Astrocyte of the cerebellum (primary cell): ENCODE measurements around the gene SKOR1.

Source experiments
- DNase-seq: peaks from one replicate; pipeline ENCODE4 v3.0.0-alpha.2; 2011; ENCODE audit warnings: low read depth
- H3K4me3 ChIP-seq: 2 replicates; pipeline ENCODE4 v1.5.1; 2011; ENCODE audit warnings: mild to moderate bottlenecking, low read depth, low read length, moderate library complexity
- CTCF ChIP-seq: IDR thresholded peaks from 2 replicates; pipeline ENCODE4 v1.5.1; 2012; ENCODE audit warnings: low read length, low read depth, moderate library complexity, mild to moderate bottlenecking; ENCODE audit errors: missing control alignments
- in situ Hi-C: cut with HindIII; loops from 2 replicates; pipeline ENCODE4 v1.10.0; 2017; ENCODE audit warnings: low sequenced_read_pairs

Gene SKOR1

GRCh38 chr15:67794832-67795574 is 30.3 kb upstream of the SKOR1 start:
- H3K4me3 ChIP-seq = no peak overlapping the region
- TF ChIP-seq CTCF = no peak
- DNase-seq = no peak
- in situ Hi-C loops = no loop called here

- no peak for DNase-seq
- TF ChIP-seq CTCF = no peak
- H3K4me3 ChIP-seq = no peak overlapping the region
- in situ Hi-C loops = no loop called here
These were observed 28.8 kb upstream of the SKOR1 start for GRCh38 chr15:67796196-67797127.

- no peak for TF ChIP-seq CTCF
- H3K4me3 ChIP-seq = no peak overlapping the region
- in situ Hi-C loops = no loop called here
- no peak for DNase-seq
These were observed 25.5 kb upstream of the SKOR1 start for GRCh38 chr15:67799801-67800205.

- DNase-seq = no peak
- no peak for TF ChIP-seq CTCF
- H3K4me3 ChIP-seq = no peak overlapping the region
- in situ Hi-C loops = no loop called here
These were observed 24.2 kb upstream of the SKOR1 start for GRCh38 chr15:67801142-67801541.

- no peak for TF ChIP-seq CTCF
- in situ Hi-C loops = no loop called here
These were observed 23.1 kb upstream of the SKOR1 start for GRCh38 chr15:67801926-67802914.

GRCh38 chr15:67803299-67803698 is 22.0 kb upstream of the SKOR1 start:
- in situ Hi-C loops = no loop called here
- no peak for TF ChIP-seq CTCF
- DNase-seq = no peak
- no peak overlapping the region for H3K4me3 ChIP-seq

More at GRCh38 chr15:67801926-67802914, 23.1 kb upstream of the SKOR1 start:
- H3K4me3 ChIP-seq = no peak overlapping the region
- DNase-seq = no peak
